Stimulated activated CD8-positive, alpha-beta memory T cell treated with anti-CD3 and anti-CD28 coated beads, Interleukin-12 subunit alpha, Interleukin-12 subunit beta, amount 100 ng/mL, for 4 hours (primary cell): ENCODE measurements around the gene FAM83E.

Source experiments
- DNase-seq: peaks from one replicate; pipeline ENCODE4 v3.0.0-alpha.2; 2020; ENCODE audit warnings: low read depth

Gene FAM83E

GRCh38 chr19:48628486-48629296, 13.8 kb upstream of the FAM83E start:
- no peak for DNase-seq

- no peak for DNase-seq
These were observed 13.0 kb upstream of the FAM83E start for GRCh38 chr19:48627865-48628314.

GRCh38 chr19:48627201-48627864, 12.5 kb upstream of the FAM83E start:
- DNase-seq: no peak

GRCh38 chr19:48625891-48626327, 11.0 kb upstream of the FAM83E start:
- DNase-seq: no peak

- DNase-seq: no peak
These were observed 10.2 kb upstream of the FAM83E start for GRCh38 chr19:48624791-48625723.

- DNase-seq: peak; percentile 91
These were observed 9.3 kb upstream of the FAM83E start for GRCh38 chr19:48624067-48624594.

- no peak for DNase-seq
These were observed 8.7 kb upstream of the FAM83E start for GRCh38 chr19:48623556-48624066.

- no peak for DNase-seq
These were observed 5.1 kb upstream of the FAM83E start for GRCh38 chr19:48619692-48620585.

- peak; percentile 93 for DNase-seq
These were observed 4.2 kb upstream of the FAM83E start, which contains the start of the genes RPL18 and SPHK2 for GRCh38 chr19:48618916-48619691. Gene RPL18 (minus strand): TSS chr19:48619178. CDS start chr19:48619143, 35 bp downstream. Gene SPHK2 (plus strand): TSS chr19:48619506. CDS start chr19:48620515, 1,009 bp downstream.

- DNase-seq: no peak
These were observed 3.5 kb upstream of the FAM83E start for GRCh38 chr19:48618278-48618915.

GRCh38 chr19:48617146-48617937, 2.5 kb upstream of the FAM83E start:
- no peak for DNase-seq

- DNase-seq: no peak
These were observed 1.7 kb upstream of the FAM83E start for GRCh38 chr19:48616491-48617056.

- no peak for DNase-seq
These were observed 1.2 kb upstream of the FAM83E start for GRCh38 chr19:48616041-48616436.

GRCh38 chr19:48615231-48616040, 560 bp upstream of the FAM83E start:
- no peak for DNase-seq

- no peak for DNase-seq
These were observed 932 bp downstream of the FAM83E start for GRCh38 chr19:48613852-48614435.

- DNase-seq: no peak
These were observed 1.6 kb downstream of the FAM83E start for GRCh38 chr19:48613024-48613851.
